ENCODE measurements around the gene BMP7.
"Not testable (repeated sequence)": the region's sequence is repeated elsewhere in the genome, so short reads cannot be mapped to it uniquely, and the experiment has no call there.

Gene BMP7

GRCh38 chr20:57163041-57163440 lies 103.4 kb downstream of the BMP7 start:
- no peak for DNase-seq

DNA sequence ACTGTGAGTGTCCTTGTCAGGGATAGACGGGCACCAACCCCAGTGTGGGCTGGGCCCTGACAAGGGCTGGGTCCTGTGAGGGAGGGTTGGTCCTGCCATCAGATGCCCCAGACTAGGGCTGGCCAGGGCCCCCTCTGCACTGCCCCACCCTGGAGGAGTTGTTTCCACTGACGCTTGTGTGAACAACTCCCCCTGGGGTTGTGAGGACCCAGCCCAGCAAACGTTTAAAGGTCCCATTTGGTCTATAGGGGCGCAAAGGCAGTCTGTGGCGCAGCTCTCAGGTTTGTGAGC lies 104.1 kb downstream of the BMP7 start:
- DNase-seq = no peak

- no peak for DNase-seq
Observed at GRCh38 chr20:57161478-57162361, 104.7 kb downstream of the BMP7 start.

GRCh38 chr20:57160985-57161384 lies 105.5 kb downstream of the BMP7 start:
- no peak for DNase-seq

- no peak for DNase-seq
Observed at GRCh38 chr20:57159945-57160610, 106.4 kb downstream of the BMP7 start.

- DNase-seq = no peak
Observed at GRCh38 chr20:57159193-57159851, 107.1 kb downstream of the BMP7 start.

- no peak for DNase-seq
Observed at GRCh38 chr20:57158474-57158873, 108.0 kb downstream of the BMP7 start.

DNA sequence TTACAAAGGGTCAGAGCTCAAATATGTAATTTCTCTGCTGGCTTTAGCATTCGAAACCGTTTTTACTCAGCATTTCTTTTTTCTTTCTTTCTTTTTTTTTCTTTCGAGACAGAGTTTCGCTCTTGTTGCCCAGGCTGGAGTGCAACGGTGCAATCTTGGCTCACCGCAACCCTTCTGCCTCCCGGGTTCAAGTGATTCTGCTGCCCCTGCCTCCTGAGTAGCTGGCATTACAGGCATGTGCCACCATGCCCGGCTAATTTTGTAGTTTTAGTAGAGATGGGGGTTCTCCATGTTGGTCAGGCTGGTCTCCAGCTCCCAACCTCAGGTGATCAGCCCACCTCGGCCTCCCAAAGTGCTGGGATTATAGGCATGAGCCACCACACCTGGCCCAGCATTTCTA lies 108.7 kb downstream of the BMP7 start:
- DNase-seq = not testable (repeated sequence)

- DNase-seq = no peak
Observed at GRCh38 chr20:57157106-57157691, 109.2 kb downstream of the BMP7 start.

DNA sequence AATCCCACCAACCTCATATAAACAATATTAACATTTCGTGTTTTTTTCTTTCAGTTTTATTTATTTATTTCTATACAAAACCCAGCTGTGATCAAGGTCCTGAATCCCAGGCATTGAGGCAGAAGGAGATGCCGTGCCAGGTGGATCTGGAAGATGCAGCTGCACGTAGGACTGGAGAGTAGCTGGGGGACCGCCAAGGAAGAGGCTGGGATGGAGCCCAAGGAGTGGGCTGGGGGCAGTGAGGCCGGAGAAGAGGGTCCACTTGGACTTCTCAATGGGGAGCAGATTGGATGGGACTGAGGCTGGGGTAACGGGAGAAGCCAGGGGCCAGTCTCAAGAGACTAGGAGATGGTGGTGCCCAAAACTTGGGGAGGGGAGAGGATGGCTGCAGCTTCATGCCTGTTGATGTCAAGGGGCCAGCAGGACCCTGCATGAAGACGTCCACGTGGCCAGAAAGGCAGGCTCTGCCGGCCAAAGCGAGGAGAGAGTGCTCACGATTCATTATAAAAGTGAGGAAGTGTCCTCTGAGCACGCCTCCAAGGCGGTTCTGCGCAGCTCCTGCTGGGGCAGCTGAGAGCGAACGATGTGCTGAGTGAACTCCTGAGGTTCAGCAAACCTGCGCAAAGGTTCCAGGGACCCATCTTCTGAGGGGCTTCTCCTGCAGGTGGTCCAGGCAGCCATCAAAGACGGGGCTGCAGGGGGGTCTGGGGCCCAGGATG lies 110.3 kb downstream of the BMP7 start:
- no peak for DNase-seq

- no peak for DNase-seq
Observed at GRCh38 chr20:57155415-57155814, 111.0 kb downstream of the BMP7 start.

DNA sequence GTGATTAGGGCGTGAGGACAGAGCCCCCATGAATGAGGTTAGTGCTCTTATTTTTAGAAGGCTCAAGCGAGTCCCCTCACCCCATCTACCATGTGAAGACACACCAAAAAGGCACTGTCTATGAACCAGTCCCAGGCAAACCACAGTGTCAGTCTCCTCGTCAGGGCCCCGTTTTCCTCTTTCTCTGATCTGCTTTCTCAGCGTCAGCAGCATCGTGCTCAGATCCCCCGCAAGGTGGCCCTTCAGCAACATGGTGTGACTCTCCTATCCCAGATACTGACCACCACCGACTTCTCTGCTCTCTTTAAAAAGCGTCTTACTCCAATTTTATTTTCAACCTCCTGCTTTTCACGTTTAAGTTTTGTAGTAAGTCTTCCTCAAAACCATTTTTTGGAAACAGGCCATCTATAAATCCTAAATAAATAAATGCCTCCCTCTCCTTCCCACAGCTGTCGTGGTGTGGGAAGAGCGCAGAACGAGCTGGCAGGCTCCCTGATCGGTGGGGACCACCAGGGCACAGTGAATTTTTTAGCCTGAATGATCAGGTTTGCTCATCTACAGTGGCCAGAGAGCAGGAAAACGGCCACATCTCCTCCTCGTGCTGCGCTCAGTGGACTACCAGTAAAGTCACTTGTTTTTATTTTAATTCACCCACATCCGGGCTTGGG lies 113.1 kb downstream of the BMP7 start:
- no peak for DNase-seq

DNA sequence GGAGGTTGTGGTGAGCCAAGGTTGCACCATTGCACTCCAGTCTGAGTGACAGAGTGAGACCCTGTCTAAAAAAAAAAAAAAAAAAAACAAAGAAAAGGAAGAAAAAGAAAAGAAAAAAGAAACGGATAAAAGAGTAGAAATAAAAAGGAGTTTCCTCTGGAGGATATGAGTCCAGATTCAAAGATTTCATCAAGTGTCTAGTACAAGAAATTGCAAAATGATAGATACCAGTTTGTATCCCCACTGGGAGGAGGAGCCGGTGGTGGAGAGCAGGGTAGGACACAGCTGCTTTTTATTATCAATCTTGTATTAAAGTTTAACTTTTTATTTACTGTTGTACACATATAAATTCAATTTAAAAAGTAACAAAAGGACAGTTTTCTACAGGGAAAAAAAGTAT lies 113.9 kb downstream of the BMP7 start:
- no peak for DNase-seq

GRCh38 chr20:57150559-57150958 lies 115.9 kb downstream of the BMP7 start:
- DNase-seq = no peak

GRCh38 chr20:57148263-57148662 lies 118.2 kb downstream of the BMP7 start:
- DNase-seq = no peak

- no peak for DNase-seq
Observed at GRCh38 chr20:57147185-57147584, 119.3 kb downstream of the BMP7 start.

- no peak for DNase-seq
Observed at GRCh38 chr20:57146155-57146554, 120.3 kb downstream of the BMP7 start.

DNA sequence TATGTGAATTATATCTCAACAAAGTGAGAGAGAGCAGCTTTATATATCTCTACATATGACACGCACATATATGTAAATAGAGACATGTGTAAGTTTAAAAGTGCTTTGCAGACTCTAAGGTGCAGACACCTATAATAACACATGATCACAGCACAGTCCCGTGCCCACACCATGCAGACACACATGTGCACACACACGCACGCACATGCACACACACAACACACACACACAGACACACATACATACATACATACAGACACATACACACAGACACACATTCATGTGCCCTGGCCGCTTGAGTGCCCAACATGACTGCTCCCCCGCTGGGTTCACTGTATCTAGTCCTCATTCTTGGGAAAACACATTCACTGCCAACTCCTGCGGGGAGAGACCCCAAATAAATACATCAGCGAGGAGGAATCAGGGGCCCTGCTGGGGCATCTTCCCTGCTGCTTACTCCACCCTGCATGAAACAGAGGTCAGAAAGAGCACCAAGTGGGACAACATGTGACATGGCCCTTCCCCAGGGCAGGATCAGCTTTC lies 121.3 kb downstream of the BMP7 start:
- no peak for DNase-seq

- no peak for DNase-seq
Observed at GRCh38 chr20:57143173-57143572, 123.3 kb downstream of the BMP7 start.

DNA sequence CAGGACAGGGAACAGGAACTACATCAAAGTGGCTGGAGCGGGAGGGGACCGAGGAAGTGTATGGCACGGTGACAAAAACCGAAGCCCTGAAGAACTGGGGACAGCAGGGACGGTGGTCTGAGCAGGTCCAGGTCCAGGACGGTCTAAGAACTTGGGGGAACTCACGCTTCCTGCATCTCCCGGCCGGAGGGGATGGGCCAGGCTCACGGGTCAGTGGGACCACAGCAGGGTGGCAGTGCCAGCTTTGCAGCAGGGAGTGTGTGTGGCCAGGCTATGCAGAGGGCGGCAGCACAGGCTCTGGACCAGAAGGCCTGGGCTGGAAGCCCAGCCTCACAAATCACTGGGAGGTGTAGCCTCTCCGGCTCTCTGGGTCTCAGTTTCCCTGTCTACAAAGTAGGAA lies 123.8 kb downstream of the BMP7 start:
- no peak for DNase-seq

GRCh38 chr20:57141492-57141891 lies 124.9 kb downstream of the BMP7 start:
- DNase-seq = no peak

DNA sequence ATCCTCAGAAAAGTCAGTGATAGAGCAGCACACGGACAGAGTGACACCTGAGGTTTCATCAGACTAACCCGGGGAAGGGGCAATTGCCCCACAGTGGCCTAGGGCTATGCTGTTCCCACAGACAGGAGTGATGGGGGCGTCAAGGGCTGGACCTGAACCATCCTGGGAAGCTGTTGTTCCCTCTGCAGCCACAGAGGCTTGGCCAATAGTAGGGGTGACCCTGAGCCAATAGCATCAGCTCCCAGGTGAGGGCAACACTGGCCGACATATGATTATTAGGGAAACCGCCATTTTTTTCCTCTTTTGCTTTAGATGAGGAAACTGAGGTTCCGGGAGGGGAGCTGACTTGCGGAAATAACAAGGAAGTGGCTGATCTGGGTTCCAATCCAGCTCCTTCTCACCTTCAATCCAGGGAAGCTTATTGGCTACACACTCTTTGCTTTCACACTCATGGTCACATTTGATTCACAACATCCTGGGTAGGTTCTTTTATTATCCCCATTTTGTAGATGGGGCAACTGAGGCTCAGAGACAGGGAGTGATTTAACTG lies 126.0 kb downstream of the BMP7 start:
- no peak for DNase-seq

Data from activated CD4-positive, alpha-beta T cell treated with anti-CD3 and anti-CD28 coated beads for 48 hours (primary cell).